ENCODE measurements around the gene TPCN1.

Gene TPCN1

GRCh38 chr12:113285679-113286610 is 64.7 kb downstream of the TPCN1 start:
- Histone ChIP-seq H3K4me3 (ENCODE audit: low read length) (no peak overlapping the region), H2AFZ (ENCODE audit: low read depth, low read length) (no peak overlapping the region), H3K36me3 (ENCODE audit: insufficient read depth, low read length) (no peaks in the 10 kb centered on the region)

GRCh38 chr12:113286712-113287111 is 65.4 kb downstream of the TPCN1 start:
- H3K36me3 ChIP-seq (ENCODE audit: insufficient read depth, low read length) = no peaks in the 10 kb centered on the region
- H3K9me3 ChIP-seq (ENCODE audit: low read length) = no peaks in the 10 kb centered on the region
- peaks cover 2% of the 10 kb centered on the region for H3K4me1 ChIP-seq (ENCODE audit: insufficient read depth, low read length)
- no peaks in the 10 kb centered on the region for H3K27me3 ChIP-seq (ENCODE audit: insufficient read depth, low read length)
- H3K4me3 ChIP-seq (ENCODE audit: low read length) = no peak overlapping the region
- no peak overlapping the region for H2AFZ ChIP-seq (ENCODE audit: low read depth, low read length)

More at GRCh38 chr12:113285679-113286610, 64.7 kb downstream of the TPCN1 start:
- Histone ChIP-seq H3K27me3 (ENCODE audit: insufficient read depth, low read length) (no peaks in the 10 kb centered on the region), H3K4me1 (ENCODE audit: insufficient read depth, low read length) (peaks cover 2% of the 10 kb centered on the region), H3K9me3 (ENCODE audit: low read length) (no peaks in the 10 kb centered on the region)

GRCh38 chr12:113287146-113287898 is 66.1 kb downstream of the TPCN1 start:
- Histone ChIP-seq H2AFZ (ENCODE audit: low read depth, low read length) (no peak overlapping the region), H3K4me3 (ENCODE audit: low read length) (no peak overlapping the region), H3K9me3 (ENCODE audit: low read length) (no peaks in the 10 kb centered on the region), H3K36me3 (ENCODE audit: insufficient read depth, low read length) (no peaks in the 10 kb centered on the region), H3K27me3 (ENCODE audit: insufficient read depth, low read length) (no peaks in the 10 kb centered on the region), H3K4me1 (ENCODE audit: insufficient read depth, low read length) (peaks cover 2% of the 10 kb centered on the region)

GRCh38 chr12:113287899-113288282 is 66.6 kb downstream of the TPCN1 start:
- Histone ChIP-seq H3K9me3 (ENCODE audit: low read length) (no peaks in the 10 kb centered on the region), H3K4me1 (ENCODE audit: insufficient read depth, low read length) (peaks cover 2% of the 10 kb centered on the region), H3K4me3 (ENCODE audit: low read length) (no peak overlapping the region)

GRCh38 chr12:113289361-113289760 is 68.1 kb downstream of the TPCN1 start:
- no peaks in the 10 kb centered on the region for H3K9me3 ChIP-seq (ENCODE audit: low read length)
- H3K4me1 ChIP-seq (ENCODE audit: insufficient read depth, low read length) = peaks cover 2% of the 10 kb centered on the region
- H3K36me3 ChIP-seq (ENCODE audit: insufficient read depth, low read length) = no peaks in the 10 kb centered on the region
- no peaks in the 10 kb centered on the region for H3K27me3 ChIP-seq (ENCODE audit: insufficient read depth, low read length)
- H2AFZ ChIP-seq (ENCODE audit: low read depth, low read length) = no peak overlapping the region
- H3K4me3 ChIP-seq (ENCODE audit: low read length) = no peak overlapping the region

More at GRCh38 chr12:113287899-113288282, 66.6 kb downstream of the TPCN1 start:
- Histone ChIP-seq H3K36me3 (ENCODE audit: insufficient read depth, low read length) (no peaks in the 10 kb centered on the region), H2AFZ (ENCODE audit: low read depth, low read length) (no peak overlapping the region), H3K27me3 (ENCODE audit: insufficient read depth, low read length) (no peaks in the 10 kb centered on the region)

- Histone ChIP-seq H3K4me3 (ENCODE audit: low read length) (no peak overlapping the region), H3K9me3 (ENCODE audit: low read length) (no peaks in the 10 kb centered on the region), H3K4me1 (ENCODE audit: insufficient read depth, low read length) (peaks cover 2% of the 10 kb centered on the region), H3K27me3 (ENCODE audit: insufficient read depth, low read length) (no peaks in the 10 kb centered on the region), H2AFZ (ENCODE audit: low read depth, low read length) (no peak overlapping the region), H3K36me3 (ENCODE audit: insufficient read depth, low read length) (no peaks in the 10 kb centered on the region)
These were observed 69.2 kb downstream of the TPCN1 start for GRCh38 chr12:113290506-113290905.

GRCh38 chr12:113291586-113291985 is 70.3 kb downstream of the TPCN1 start:
- Histone ChIP-seq H3K4me3 (ENCODE audit: low read length) (no peak overlapping the region), H3K9me3 (ENCODE audit: low read length) (no peaks in the 10 kb centered on the region), H3K27me3 (ENCODE audit: insufficient read depth, low read length) (no peaks in the 10 kb centered on the region), H3K36me3 (ENCODE audit: insufficient read depth, low read length) (no peaks in the 10 kb centered on the region), H2AFZ (ENCODE audit: low read depth, low read length) (no peak overlapping the region), H3K4me1 (ENCODE audit: insufficient read depth, low read length) (no peaks in the 10 kb centered on the region)

GRCh38 chr12:113292091-113292490 is 70.8 kb downstream of the TPCN1 start:
- Histone ChIP-seq H3K9me3 (ENCODE audit: low read length) (no peaks in the 10 kb centered on the region), H3K36me3 (ENCODE audit: insufficient read depth, low read length) (no peaks in the 10 kb centered on the region), H3K4me1 (ENCODE audit: insufficient read depth, low read length) (no peaks in the 10 kb centered on the region), H3K4me3 (ENCODE audit: low read length) (no peak overlapping the region), H2AFZ (ENCODE audit: low read depth, low read length) (no peak overlapping the region), H3K27me3 (ENCODE audit: insufficient read depth, low read length) (no peaks in the 10 kb centered on the region)

GRCh38 chr12:113292547-113292946 is 71.3 kb downstream of the TPCN1 start:
- Histone ChIP-seq H3K4me1 (ENCODE audit: insufficient read depth, low read length) (no peaks in the 10 kb centered on the region), H2AFZ (ENCODE audit: low read depth, low read length) (no peak overlapping the region), H3K9me3 (ENCODE audit: low read length) (no peaks in the 10 kb centered on the region), H3K36me3 (ENCODE audit: insufficient read depth, low read length) (no peaks in the 10 kb centered on the region), H3K4me3 (ENCODE audit: low read length) (no peak overlapping the region), H3K27me3 (ENCODE audit: insufficient read depth, low read length) (no peaks in the 10 kb centered on the region)

GRCh38 chr12:113293100-113293499 is 71.8 kb downstream of the TPCN1 start:
- no peaks in the 10 kb centered on the region for H3K36me3 ChIP-seq (ENCODE audit: insufficient read depth, low read length)
- no peak overlapping the region for H3K4me3 ChIP-seq (ENCODE audit: low read length)
- no peak overlapping the region for H2AFZ ChIP-seq (ENCODE audit: low read depth, low read length)
- H3K9me3 ChIP-seq (ENCODE audit: low read length) = no peaks in the 10 kb centered on the region
- H3K4me1 ChIP-seq (ENCODE audit: insufficient read depth, low read length) = no peaks in the 10 kb centered on the region
- no peaks in the 10 kb centered on the region for H3K27me3 ChIP-seq (ENCODE audit: insufficient read depth, low read length)

- no peaks in the 10 kb centered on the region for H3K36me3 ChIP-seq (ENCODE audit: insufficient read depth, low read length)
- H3K4me3 ChIP-seq (ENCODE audit: low read length) = no peak overlapping the region
- H2AFZ ChIP-seq (ENCODE audit: low read depth, low read length) = no peak overlapping the region
- H3K4me1 ChIP-seq (ENCODE audit: insufficient read depth, low read length) = peaks cover 3% of the 10 kb centered on the region
- H3K27me3 ChIP-seq (ENCODE audit: insufficient read depth, low read length) = no peaks in the 10 kb centered on the region
- H3K9me3 ChIP-seq (ENCODE audit: low read length) = no peaks in the 10 kb centered on the region
These were observed 74.8 kb downstream of the TPCN1 start for GRCh38 chr12:113295886-113296556.

- Histone ChIP-seq H3K9me3 (ENCODE audit: low read length) (peaks cover under 1% of the 10 kb centered on the region), H3K4me1 (ENCODE audit: insufficient read depth, low read length) (peaks cover 3% of the 10 kb centered on the region), H3K4me3 (ENCODE audit: low read length) (no peak overlapping the region), H3K36me3 (ENCODE audit: insufficient read depth, low read length) (no peaks in the 10 kb centered on the region), H2AFZ (ENCODE audit: low read depth, low read length) (no peak overlapping the region), H3K27me3 (ENCODE audit: insufficient read depth, low read length) (no peaks in the 10 kb centered on the region)
These were observed 75.4 kb downstream of the TPCN1 start for GRCh38 chr12:113296557-113297213.
